H1 (cell line): ENCODE results near the gene CIPC. TPM values are rescaled to one million over a fixed set of nuclear protein-coding genes. Genes with fewer than 3 reads are reported as not detected.

Experiments used
- ATF2 ChIP-seq: IDR thresholded peaks from 2 replicates; pipeline ENCODE4 v1.6.1; 2012; ENCODE audit warnings: low read length, inconsistent platforms
- CHD1 ChIP-seq: IDR thresholded peaks from 2 replicates; pipeline ENCODE4 v1.6.1; 2012; ENCODE audit warnings: low read depth, low read length, improper control_type of control experiment
- HDAC2 ChIP-seq, 2 experiments: fragments of 300-600 bp in 1 of 2; sonication (generic) in 1 of 2; IDR thresholded peaks; 2 replicates each; pipeline ENCODE4 v1.6.1; 2011 to 2012; ENCODE audit warnings: low read depth in 2 of 2, low read length in 2 of 2, mild to moderate bottlenecking in 2 of 2, moderate library complexity in 2 of 2, borderline replicate concordance in 1 of 2, inconsistent platforms in 1 of 2
- TAF1 ChIP-seq: IDR thresholded peaks from 2 replicates; pipeline ENCODE4 v1.6.1; 2011; ENCODE audit warnings: mild to moderate bottlenecking, low read depth, low read length
- polyA plus RNA-seq, 7 experiments: library from polyadenylated mRNA; depleted of rRNA in 3 of 7; stranded (reverse) in 5 of 7; unstranded in 2 of 7; fragments of >200 nt in 5 of 7; fragments of 200-250 nt in 2 of 7; gene quantifications; 1 replicate in 5 of 7; 2 replicates in 1 of 7; 4 replicates in 1 of 7; pipeline versions ENCODE4 v1.2.1 to v1.2.3, GENCODE V29; 2011 to 2013; ENCODE audit warnings: missing spikeins in 2 of 7, mixed read lengths in 2 of 7
- total RNA-seq: library from RNA; stranded (reverse); fragmentation: NEBNext Ultra II Directional; extraction: Animal tissue kit (Norgen Biotek cat#: 25700); gene quantifications from 2 replicates; pipeline ENCODE4 v1.2.1, GENCODE V29; 2021

Gene CIPC
- total and polyA plus RNA-seq, 2 of the 8 experiments (the other 6 are each of a cell fraction or from before 2014, with no cell fraction given) = 13.9 to 32.7 TPM

- TF ChIP-seq ATF2 = no peak
- TF ChIP-seq HDAC2 (IDR thresholded peaks at IDR 0.05; ENCODE audit: borderline replicate concordance in 1 of 2, low read depth in 2 of 2, low read length in 2 of 2) = no peak
- TF ChIP-seq TAF1 = no peak
- no peak for TF ChIP-seq CHD1
Measured at GRCh38 chr14:77128414-77128891, 30.4 kb downstream of the CIPC start (continued).
